ENCODE measurements around the gene NHLH1.

- TF ChIP-seq, protein P1, sequence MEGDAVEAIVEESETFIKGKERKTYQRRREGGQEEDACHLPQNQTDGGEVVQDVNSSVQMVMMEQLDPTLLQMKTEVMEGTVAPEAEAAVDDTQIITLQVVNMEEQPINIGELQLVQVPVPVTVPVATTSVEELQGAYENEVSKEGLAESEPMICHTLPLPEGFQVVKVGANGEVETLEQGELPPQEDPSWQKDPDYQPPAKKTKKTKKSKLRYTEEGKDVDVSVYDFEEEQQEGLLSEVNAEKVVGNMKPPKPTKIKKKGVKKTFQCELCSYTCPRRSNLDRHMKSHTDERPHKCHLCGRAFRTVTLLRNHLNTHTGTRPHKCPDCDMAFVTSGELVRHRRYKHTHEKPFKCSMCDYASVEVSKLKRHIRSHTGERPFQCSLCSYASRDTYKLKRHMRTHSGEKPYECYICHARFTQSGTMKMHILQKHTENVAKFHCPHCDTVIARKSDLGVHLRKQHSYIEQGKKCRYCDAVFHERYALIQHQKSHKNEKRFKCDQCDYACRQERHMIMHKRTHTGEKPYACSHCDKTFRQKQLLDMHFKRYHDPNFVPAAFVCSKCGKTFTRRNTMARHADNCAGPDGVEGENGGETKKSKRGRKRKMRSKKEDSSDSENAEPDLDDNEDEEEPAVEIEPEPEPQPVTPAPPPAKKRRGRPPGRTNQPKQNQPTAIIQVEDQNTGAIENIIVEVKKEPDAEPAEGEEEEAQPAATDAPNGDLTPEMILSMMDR (IDR thresholded peaks at IDR 0.05; ENCODE audit: borderline replicate concordance, extremely low read depth, low read length, poor library complexity, severe bottlenecking): no peak
- TF ChIP-seq EZH2 (IDR thresholded peaks at IDR 0.05; ENCODE audit: borderline replicate concordance, low read depth, low read length, severe bottlenecking): no peak
Observed at GRCh38 chr1:160371346-160371631, 4.4 kb downstream of the NHLH1 start.

All from DND-41 (cell line).